ENCODE data around the gene SETDB1.
"Not testable (repeated sequence)": the region's sequence is repeated elsewhere in the genome, so short reads cannot be mapped to it uniquely, and the experiment has no call there.

The SETDB1 gene

DNA sequence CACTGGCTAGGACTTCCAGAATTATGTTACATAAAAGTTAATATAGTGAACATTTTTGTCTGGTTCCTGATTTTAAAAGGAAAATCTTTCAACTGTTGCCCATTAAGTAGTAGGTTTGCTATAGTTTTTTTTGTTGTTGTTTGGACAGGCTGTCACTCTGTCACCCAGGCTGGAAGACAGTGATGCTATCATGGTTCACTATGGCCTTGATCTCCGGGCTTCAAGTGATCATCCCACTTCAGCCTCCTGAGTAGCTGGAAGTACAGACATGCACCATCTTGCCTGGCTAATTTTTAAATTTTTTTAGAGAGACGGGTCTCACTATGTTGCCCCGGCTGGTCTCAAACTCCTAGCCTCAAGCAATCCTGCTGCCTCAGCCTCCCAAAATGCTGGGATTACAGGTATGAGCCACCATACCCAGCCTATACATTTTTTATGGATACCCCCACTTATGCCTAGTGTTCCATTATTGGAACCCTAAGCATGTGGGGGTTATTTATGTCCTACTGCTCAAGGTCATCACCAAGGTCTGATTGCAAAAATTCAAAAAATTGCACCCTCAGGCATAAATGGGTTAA lies 32.7 kb upstream of the SETDB1 start:
- in situ Hi-C loops (cut with HindIII; ENCODE audit: low sequenced_read_pairs), result no loop called here
- TF ChIP-seq CTCF (IDR thresholded peaks at IDR 0.05; ENCODE audit: low read depth, low read length, missing control alignments), result no peak
- H3K4me3 ChIP-seq (ENCODE audit: low read depth, low read length), result no peak overlapping the region
- DNase-seq (ENCODE audit: low read depth), result no peak

- in situ Hi-C loops (cut with HindIII; ENCODE audit: low sequenced_read_pairs), result no loop called here
- no peak for TF ChIP-seq CTCF (IDR thresholded peaks at IDR 0.05; ENCODE audit: low read depth, low read length, missing control alignments)
- DNase-seq (ENCODE audit: low read depth), result no peak
- no peak overlapping the region for H3K4me3 ChIP-seq (ENCODE audit: low read depth, low read length)
These were observed 30.5 kb upstream of the SETDB1 start for GRCh38 chr1:150895618-150896017.

GRCh38 chr1:150899795-150900194 lies 26.4 kb upstream of the SETDB1 start:
- in situ Hi-C loops (cut with HindIII; ENCODE audit: low sequenced_read_pairs); H3K4me3 ChIP-seq (ENCODE audit: low read depth, low read length); DNase-seq (ENCODE audit: low read depth): not testable (repeated sequence)

- no peak for TF ChIP-seq CTCF (IDR thresholded peaks at IDR 0.05; ENCODE audit: low read depth, low read length, missing control alignments)
These were observed 23.8 kb upstream of the SETDB1 start for GRCh38 chr1:150902346-150902745.

GRCh38 chr1:150902751-150903150 lies 23.4 kb upstream of the SETDB1 start:
- TF ChIP-seq CTCF (IDR thresholded peaks at IDR 0.05; ENCODE audit: low read depth, low read length, missing control alignments), result no peak
- no peak for DNase-seq (ENCODE audit: low read depth)
- in situ Hi-C loops (cut with HindIII; ENCODE audit: low sequenced_read_pairs), result no loop called here
- H3K4me3 ChIP-seq (ENCODE audit: low read depth, low read length), result no peak overlapping the region

More at GRCh38 chr1:150902346-150902745, 23.8 kb upstream of the SETDB1 start:
- no peak overlapping the region for H3K4me3 ChIP-seq (ENCODE audit: low read depth, low read length)
- in situ Hi-C loops (cut with HindIII; ENCODE audit: low sequenced_read_pairs), result no loop called here
- DNase-seq (ENCODE audit: low read depth), result no peak

- DNase-seq (ENCODE audit: low read depth), result no peak
- in situ Hi-C loops (cut with HindIII; ENCODE audit: low sequenced_read_pairs), result no loop called here
- no peak for TF ChIP-seq CTCF (IDR thresholded peaks at IDR 0.05; ENCODE audit: low read depth, low read length, missing control alignments)
- H3K4me3 ChIP-seq (ENCODE audit: low read depth, low read length), result no peak overlapping the region
These were observed 20.9 kb upstream of the SETDB1 start for GRCh38 chr1:150905301-150905700.

- H3K4me3 ChIP-seq (ENCODE audit: low read depth, low read length), result no peak overlapping the region
- TF ChIP-seq CTCF (IDR thresholded peaks at IDR 0.05; ENCODE audit: low read depth, low read length, missing control alignments), result no peak
- in situ Hi-C loops (cut with HindIII; ENCODE audit: low sequenced_read_pairs), result no loop called here
- DNase-seq (ENCODE audit: low read depth), result no peak
These were observed 19.8 kb upstream of the SETDB1 start for GRCh38 chr1:150906329-150906728.
